Esophagus squamous epithelium (tissue), 5 donors: ENCODE results near the gene ASAP2. TPM values are rescaled to one million over a fixed set of nuclear protein-coding genes. Genes with fewer than 3 reads are reported as not detected.

Experiments
- DNase-seq: peaks from one replicate; lab custom pipeline; 2025; lab: John Stamatoyannopoulos, UW
- H3K27ac ChIP-seq, 4 donors: fragments of 200-600 bp; sonication (generic); one replicate each; pipeline ENCODE4 v1.5.1; 2016 to 2019; ENCODE audit warnings: mild to moderate bottlenecking in 1 of 4
- H3K27me3 ChIP-seq, 4 donors: fragments of 200-600 bp; sonication (generic); 1 replicate in 3 of 4; 2 replicates in 1 of 4; pipeline versions ENCODE4 v1.5.1 to v1.6.0; 2017 to 2021; ENCODE audit warnings: antibody characterized with exemption in 1 of 4
- H3K36me3 ChIP-seq, 3 donors: fragments of 200-600 bp; sonication (generic); one replicate each; pipeline ENCODE4 v1.5.1; 2016 to 2019
- H3K4me1 ChIP-seq, 3 donors: fragments of 200-600 bp; sonication (generic); one replicate each; pipeline ENCODE4 v1.5.1; 2017 to 2019
- H3K4me3 ChIP-seq, 4 donors: fragments of 200-600 bp; sonication (generic); 1 replicate in 3 of 4; 2 replicates in 1 of 4; pipeline ENCODE4 v1.5.1; 2016 to 2019; ENCODE audit warnings: mild to moderate bottlenecking in 2 of 4, moderate library complexity in 1 of 4
- H3K9me3 ChIP-seq, 3 donors: fragments of 200-600 bp; sonication (generic); one replicate each; pipeline ENCODE4 v1.5.1; 2016 to 2019
- POLR2A ChIP-seq, 4 donors: fragments of 450-650 bp; IDR thresholded peaks; one replicate each; pipeline ENCODE4 v1.6.1; 2017; ENCODE audit warnings: antibody characterized with exemption in 4 of 4, mild to moderate bottlenecking in 4 of 4, moderate library complexity in 3 of 4
- WGBS, 2 donors: methylation state at CpG; one replicate each; pipeline ENCODE4 v1.1.5; 2018; 5-methylcytosine and 5-hydroxymethylcytosine counted together
- intact Hi-C: fragments of 100-400 bp; cut with DNase I; formaldehyde crosslinking; loops from one replicate; pipeline ENCODE4 v1.15.0; 2022
- total RNA-seq, 4 donors: library from RNA; depleted of rRNA; stranded (reverse); fragments of >200 nt; gene quantifications; one replicate each; pipeline ENCODE4 v1.1.0, GENCODE V29; 2016
- TF ChIP-seq, protein P1 (sequence below), 6 experiments: fragments of 450-650 bp in 4 of 6; fragments of 200-600 bp in 2 of 6; sonication (generic) in 2 of 6; IDR thresholded peaks; one replicate each; pipeline ENCODE4 v1.5.1; 2016 to 2019; ENCODE audit warnings: antibody characterized with exemption in 6 of 6, mild to moderate bottlenecking in 4 of 6, moderate library complexity in 4 of 6
- donor health status: DM: yes; HTN: yes; CAD: no.

The ASAP2 gene
- total RNA-seq, 4 donors from 2014 or later, result 3.3 to 15.3 (median 6.9) TPM

DNA sequence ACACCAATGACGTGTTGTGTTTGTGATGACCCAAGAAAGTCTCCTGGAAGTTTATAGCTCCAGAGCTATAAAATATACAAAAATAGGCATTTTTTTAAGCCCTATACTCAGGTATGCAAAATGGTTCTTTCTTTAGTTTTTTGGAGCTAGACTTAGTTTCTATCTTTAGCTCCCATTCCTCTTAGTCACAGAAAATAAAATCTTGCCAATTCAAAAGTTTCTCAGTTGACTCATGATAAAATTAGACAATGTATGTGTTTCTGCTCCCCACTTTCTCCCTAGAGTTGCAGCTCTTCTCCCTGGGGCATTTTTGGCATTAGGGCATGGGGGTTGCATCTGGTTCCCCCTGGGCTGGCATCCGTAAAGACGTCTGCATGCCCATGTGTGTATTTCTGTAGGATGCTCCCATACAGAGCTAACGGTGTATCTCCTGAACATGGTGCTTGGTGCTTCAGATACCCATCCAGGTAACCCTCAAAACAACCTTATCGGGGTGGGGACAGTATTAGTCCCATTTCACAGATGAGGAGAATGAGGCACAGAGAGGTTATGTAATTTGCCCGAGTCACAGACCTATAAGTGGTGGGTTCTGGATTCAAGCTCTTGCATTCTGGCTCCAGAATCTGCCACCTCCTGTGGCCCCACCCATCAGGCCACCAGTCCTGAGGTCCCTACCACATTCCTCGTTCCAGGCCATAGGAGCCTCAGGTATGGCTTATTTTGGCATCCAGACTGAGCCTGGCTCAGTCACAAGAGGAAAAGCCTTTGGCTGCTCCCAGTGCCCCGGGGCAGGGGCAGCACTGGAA, 43.1 kb upstream of the ASAP2 start:
- Histone ChIP-seq H3K27ac (peak overlapping the region; percentile 55 to 74 (median 61)), H3K9me3 (no peaks in the 10 kb centered on the region), H3K27me3 (no peaks in the 10 kb centered on the region), H3K36me3 (no peaks in the 10 kb centered on the region), H3K4me1 (peaks cover 14 to 69% (median 36%) of the 10 kb centered on the region in 3 donors), H3K4me3 (no peak overlapping the region)
- 47% methylated on average over 3 to 5 of the region's 8 CpGs for WGBS, 2 donors
- intact Hi-C loops, result no loop called here
- TF ChIP-seq POLR2A (IDR thresholded peaks at IDR 0.05), result no peak
- TF ChIP-seq, protein P1, sequence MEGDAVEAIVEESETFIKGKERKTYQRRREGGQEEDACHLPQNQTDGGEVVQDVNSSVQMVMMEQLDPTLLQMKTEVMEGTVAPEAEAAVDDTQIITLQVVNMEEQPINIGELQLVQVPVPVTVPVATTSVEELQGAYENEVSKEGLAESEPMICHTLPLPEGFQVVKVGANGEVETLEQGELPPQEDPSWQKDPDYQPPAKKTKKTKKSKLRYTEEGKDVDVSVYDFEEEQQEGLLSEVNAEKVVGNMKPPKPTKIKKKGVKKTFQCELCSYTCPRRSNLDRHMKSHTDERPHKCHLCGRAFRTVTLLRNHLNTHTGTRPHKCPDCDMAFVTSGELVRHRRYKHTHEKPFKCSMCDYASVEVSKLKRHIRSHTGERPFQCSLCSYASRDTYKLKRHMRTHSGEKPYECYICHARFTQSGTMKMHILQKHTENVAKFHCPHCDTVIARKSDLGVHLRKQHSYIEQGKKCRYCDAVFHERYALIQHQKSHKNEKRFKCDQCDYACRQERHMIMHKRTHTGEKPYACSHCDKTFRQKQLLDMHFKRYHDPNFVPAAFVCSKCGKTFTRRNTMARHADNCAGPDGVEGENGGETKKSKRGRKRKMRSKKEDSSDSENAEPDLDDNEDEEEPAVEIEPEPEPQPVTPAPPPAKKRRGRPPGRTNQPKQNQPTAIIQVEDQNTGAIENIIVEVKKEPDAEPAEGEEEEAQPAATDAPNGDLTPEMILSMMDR (IDR thresholded peaks at IDR 0.05), result no peak
- DNase-seq, result no peak

DNA sequence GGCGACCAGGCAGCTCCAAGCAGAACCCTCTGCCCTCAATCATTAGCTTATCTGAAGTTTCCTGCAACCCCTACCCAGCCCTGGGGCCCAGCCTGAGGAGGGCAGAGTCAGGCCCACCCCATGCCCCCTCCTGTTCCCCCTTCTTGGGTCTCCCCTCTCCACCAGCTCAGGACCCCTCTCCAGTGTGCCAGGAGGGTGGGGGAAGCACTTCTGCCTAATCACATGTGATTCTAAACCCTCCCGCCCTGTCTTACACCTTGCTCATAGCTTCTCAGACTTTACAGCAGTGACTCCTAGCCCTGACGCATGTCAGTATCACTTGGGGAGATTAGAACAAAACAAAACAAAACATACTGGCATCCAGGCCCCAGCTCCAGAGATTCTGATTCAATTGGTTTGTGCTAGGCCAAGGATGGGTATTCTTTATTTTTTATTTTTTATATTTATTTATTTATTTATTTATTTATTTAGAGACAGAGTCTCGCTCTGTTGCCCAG, 42.5 kb upstream of the ASAP2 start:
- no peak for DNase-seq
- peaks cover 14 to 69% (median 36%) of the 10 kb centered on the region in 3 donors for H3K4me1 ChIP-seq
- intact Hi-C loops, result no loop called here
- H3K36me3 ChIP-seq, result no peaks in the 10 kb centered on the region
- H3K27me3 ChIP-seq, result no peaks in the 10 kb centered on the region
- no peak overlapping the region for H3K4me3 ChIP-seq
- H3K27ac ChIP-seq, result peak overlapping the region; percentile 55 to 74 (median 64)
- no peaks in the 10 kb centered on the region for H3K9me3 ChIP-seq
- 60 to 70% methylated on average over 4 of the region's 4 CpGs for WGBS, 2 donors
- TF ChIP-seq, protein P1 (IDR thresholded peaks at IDR 0.05), result no peak
- TF ChIP-seq POLR2A (IDR thresholded peaks at IDR 0.05), result no peak

DNA sequence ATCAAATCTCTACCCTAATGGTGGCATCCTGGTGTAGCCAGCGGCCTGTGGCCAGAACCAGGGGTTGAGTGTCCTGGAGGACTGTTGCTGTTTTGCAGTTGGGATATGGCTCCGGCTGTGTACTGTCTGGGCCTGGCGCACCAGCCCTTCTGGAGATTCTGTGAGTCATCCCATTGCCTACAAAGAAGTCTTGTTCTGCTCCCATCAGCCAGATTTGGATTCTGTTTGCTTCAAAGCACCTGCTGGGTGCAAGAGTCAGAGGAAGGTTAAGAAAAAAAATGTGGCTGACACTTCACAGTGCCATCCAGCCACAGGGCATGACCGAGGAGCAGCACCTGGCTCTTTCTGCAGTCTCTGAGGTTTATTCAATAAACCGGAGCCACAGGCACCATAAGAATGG, 41.0 kb upstream of the ASAP2 start:
- Histone ChIP-seq H3K4me1 (peaks cover 14 to 78% (median 39%) of the 10 kb centered on the region in 3 donors), H3K9me3 (no peaks in the 10 kb centered on the region), H3K36me3 (no peaks in the 10 kb centered on the region), H3K27me3 (no peaks in the 10 kb centered on the region), H3K4me3 (no peak overlapping the region), H3K27ac (peak overlapping the region; percentile 29 to 72 (median 56))
- intact Hi-C loops, result no loop called here
- WGBS, 2 donors, result 58 to 100% methylated on average over 1 to 3 of the region's 5 CpGs
- TF ChIP-seq, protein P1 (IDR thresholded peaks at IDR 0.05), result peak in 1 of 6 experiments; percentile 23
- TF ChIP-seq POLR2A (IDR thresholded peaks at IDR 0.05), result no peak
- DNase-seq, result no peak

DNA sequence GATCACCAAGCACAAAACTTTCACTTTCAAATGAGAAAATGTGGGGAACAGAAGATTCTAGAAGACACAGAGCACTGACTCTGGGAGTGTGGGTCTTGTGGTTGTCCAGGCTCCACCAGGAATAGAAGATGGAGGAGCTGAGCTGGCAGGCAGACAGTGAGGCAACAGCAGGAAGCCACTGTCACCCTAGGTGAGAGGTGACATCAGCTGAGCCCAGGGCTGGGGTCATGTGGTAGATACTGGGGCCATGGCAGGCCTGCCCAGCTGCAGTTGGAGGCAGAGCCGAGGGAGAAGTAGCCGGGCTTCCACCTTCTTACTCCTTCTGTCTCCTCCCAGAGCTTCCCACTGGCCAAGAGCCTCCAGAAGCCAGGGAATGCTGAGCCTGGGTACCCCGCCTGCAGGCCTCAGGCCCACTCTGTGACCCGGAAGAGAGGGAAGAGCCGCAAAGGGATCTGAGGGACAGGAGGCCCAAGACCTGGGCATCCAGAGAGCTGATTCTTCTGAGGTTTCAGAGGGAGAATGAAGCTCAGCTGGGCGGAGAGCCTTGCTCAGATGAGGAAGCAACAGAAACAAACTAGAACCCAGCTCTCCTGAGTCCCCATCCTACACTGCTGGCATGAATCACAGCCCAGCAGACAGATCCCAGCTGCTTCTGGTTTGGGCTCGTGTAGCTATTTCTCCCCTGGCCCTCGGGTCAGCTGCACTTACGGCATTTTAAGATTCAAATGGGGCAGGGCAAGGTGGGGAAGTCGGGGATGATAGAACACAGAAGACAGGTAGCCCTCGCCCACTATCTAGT, 39.8 kb upstream of the ASAP2 start:
- TF ChIP-seq, protein P1 (IDR thresholded peaks at IDR 0.05), result no peak
- no peak for TF ChIP-seq POLR2A (IDR thresholded peaks at IDR 0.05)
- Histone ChIP-seq H3K27ac (peak overlapping the region; percentile 23 to 47 (median 39)), H3K4me1 (peaks cover 14 to 84% (median 40%) of the 10 kb centered on the region in 3 donors), H3K36me3 (no peaks in the 10 kb centered on the region), H3K27me3 (no peaks in the 10 kb centered on the region), H3K4me3 (no peak overlapping the region), H3K9me3 (no peaks in the 10 kb centered on the region)
- whole genome bisulfite sequencing, 2 donors, result 80 to 83% methylated on average over 4 to 8 of the region's 11 CpGs
- no peak for DNase-seq
- intact Hi-C loops, result no loop called here
